LNCaP clone FGC (cell line): ENCODE results near the gene ATG5.

ENCODE experiments used
- DNase-seq: peaks from one replicate; pipeline ENCODE4 v3.0.0-alpha.2; 2011; ENCODE audit warnings: low read depth
- H3K4me3 ChIP-seq: 2 replicates; pipeline ENCODE4 v1.5.1; 2011; ENCODE audit warnings: mild to moderate bottlenecking, low read depth, low read length, control low read depth
- CTCF ChIP-seq: IDR thresholded peaks from 2 replicates; pipeline ENCODE4 v1.5.1; 2012; ENCODE audit warnings: mild to moderate bottlenecking; ENCODE audit not compliant: control insufficient read depth, insufficient read depth; ENCODE audit errors: extremely low read depth

The ATG5 gene

GRCh38 chr6:106223300-106223930, 102.1 kb downstream of the ATG5 start:
- no peak overlapping the region for H3K4me3 ChIP-seq
- TF ChIP-seq CTCF, result peak; percentile 55
- peak; percentile 51 for DNase-seq

- DNase-seq, result no peak
- H3K4me3 ChIP-seq, result no peak overlapping the region
- TF ChIP-seq CTCF, result no peak
Measured at GRCh38 chr6:106220485-106220884, 105.1 kb downstream of the ATG5 start.

DNA sequence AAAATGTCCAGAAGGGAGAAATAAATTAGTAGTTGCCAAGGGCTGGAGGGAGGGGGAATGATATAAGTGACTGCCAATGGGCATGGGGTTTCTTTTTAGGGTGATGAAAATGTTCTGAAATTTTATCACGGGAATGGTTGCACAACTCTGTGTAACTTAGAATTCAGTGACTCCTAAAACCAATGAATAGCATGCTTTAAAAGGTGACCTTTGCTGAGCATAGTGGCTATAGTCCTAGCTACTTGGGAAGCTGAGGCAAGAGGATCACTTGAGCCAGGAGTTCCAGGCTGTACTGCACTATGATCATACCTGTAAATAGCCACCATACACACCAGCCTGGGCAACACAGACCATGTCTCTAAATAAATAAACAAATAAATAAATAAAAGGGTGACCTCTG, 109.0 kb downstream of the ATG5 start:
- TF ChIP-seq CTCF, result no peak
- no peak overlapping the region for H3K4me3 ChIP-seq
- no peak for DNase-seq

DNA sequence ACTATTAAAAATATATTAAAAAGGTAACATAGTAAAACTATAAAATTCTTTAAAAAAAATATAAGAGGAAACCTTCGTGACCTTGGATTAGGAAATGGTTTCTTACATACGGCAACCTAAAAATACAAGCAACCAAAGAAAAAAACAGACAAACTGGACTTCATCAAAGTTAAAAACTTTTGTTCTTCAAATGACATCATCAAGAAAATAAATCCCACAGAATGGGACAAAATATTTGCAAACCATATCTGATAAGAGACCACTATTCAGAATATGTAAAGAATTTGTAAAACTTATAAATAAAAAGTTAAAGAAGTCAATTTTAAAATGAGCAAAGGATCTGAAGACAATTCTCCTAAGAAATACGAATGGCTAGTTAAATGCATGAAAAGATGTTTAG, 110.0 kb downstream of the ATG5 start:
- H3K4me3 ChIP-seq, result no peak overlapping the region
- no peak for TF ChIP-seq CTCF
- no peak for DNase-seq

DNA sequence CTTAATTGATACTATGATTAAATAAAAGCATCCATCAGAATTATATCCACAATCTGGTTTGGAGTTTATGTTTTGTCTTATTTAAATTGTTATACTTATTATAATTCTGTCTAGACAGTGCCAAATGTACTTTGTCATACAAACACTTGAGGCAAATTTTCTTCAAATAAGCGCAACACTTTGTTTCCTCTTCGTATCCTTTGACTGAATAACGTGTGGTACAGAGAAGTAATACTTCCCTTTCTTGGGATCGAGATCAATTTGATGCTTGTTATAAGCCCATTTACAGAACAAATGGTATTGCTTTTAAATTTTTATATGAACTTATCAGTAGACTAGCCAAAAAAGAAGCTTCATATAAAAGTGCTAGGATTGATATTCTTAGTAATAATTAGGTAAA, 111.0 kb downstream of the ATG5 start:
- DNase-seq, result no peak
- no peak for TF ChIP-seq CTCF
- no peak overlapping the region for H3K4me3 ChIP-seq

- no peak for DNase-seq
- H3K4me3 ChIP-seq, result no peak overlapping the region
- no peak for TF ChIP-seq CTCF
Measured at GRCh38 chr6:106213660-106214289, 111.8 kb downstream of the ATG5 start.

DNA sequence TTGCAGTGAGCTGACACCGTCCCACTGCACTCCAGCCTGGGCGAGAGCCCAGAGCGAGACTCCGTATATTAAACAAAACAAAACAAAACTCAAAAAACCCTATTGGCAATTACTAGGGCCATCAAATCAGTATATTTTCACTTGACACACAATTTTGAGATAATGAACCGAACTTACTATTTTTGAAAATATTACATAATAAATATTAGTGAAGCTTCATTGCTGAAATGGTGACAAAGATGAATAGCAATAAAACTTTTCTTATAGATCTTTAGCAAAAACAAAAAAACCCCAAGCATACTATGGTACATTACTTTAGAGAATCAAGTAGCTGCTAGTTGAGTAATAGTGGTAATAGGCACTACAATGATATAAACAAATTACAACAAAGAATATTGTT, 113.0 kb downstream of the ATG5 start:
- TF ChIP-seq CTCF, result no peak
- DNase-seq, result no peak
- no peak overlapping the region for H3K4me3 ChIP-seq
